ENCODE measurements around the gene SLC6A13. TPM values are rescaled to one million over a fixed set of nuclear protein-coding genes. Genes with fewer than 3 reads are reported as not detected.

SLC6A13 gene
- polyA plus RNA-seq, 1 donor (not counting 4 experiments of a cell fraction or from before 2014, with no cell fraction given): 0.33 TPM

GRCh38 chr12:193261-193660 is 69.4 kb downstream of the SLC6A13 start:
- Histone ChIP-seq H3K9me3 (ENCODE audit: control insufficient read depth, low read depth, low read length) (no peaks in the 10 kb centered on the region), H3K27me3 (ENCODE audit: control insufficient read depth, extremely low read depth, insufficient read depth, low read length) (peaks cover 19% of the 10 kb centered on the region), H3K27ac (ENCODE audit: control insufficient read depth, insufficient read depth, low read length) (no peak overlapping the region), H3K9me1 (ENCODE audit: control insufficient read depth, extremely low read depth, insufficient read depth, low read length) (no peaks in the 10 kb centered on the region), H3K4me3 (ENCODE audit: control insufficient read depth in 2 of 3, extremely low read depth in 1 of 3, insufficient read depth in 2 of 3, low read depth in 1 of 3, low read length in 3 of 3) (no peak overlapping the region), H3K4me1 (ENCODE audit: control insufficient read depth, extremely low read depth, insufficient read depth, low read length) (no peaks in the 10 kb centered on the region), H4K20me1 (ENCODE audit: control insufficient read depth, extremely low read depth, insufficient read depth, low read length) (no peaks in the 10 kb centered on the region), H2AFZ (ENCODE audit: control insufficient read depth, low read length) (no peak overlapping the region), H3K36me3 (ENCODE audit: control insufficient read depth in 2 of 2, extremely low read depth in 1 of 2, insufficient read depth in 2 of 2, low read length in 2 of 2) (no peaks in the 10 kb centered on the region), H3K9ac (ENCODE audit: control insufficient read depth, extremely low read depth, insufficient read depth, low read length) (no peak overlapping the region), H3K79me2 (ENCODE audit: control insufficient read depth, insufficient read depth, low read length) (no peaks in the 10 kb centered on the region), H3K4me2 (ENCODE audit: control insufficient read depth, extremely low read depth, insufficient read depth, low read depth, low read length) (no peak overlapping the region)
- dilution Hi-C loops (cut with MboI; ENCODE audit: extremely low pct_ligation_motif_present, low sequenced_read_pairs): no loop called here
- DNase-seq (ENCODE audit: low read depth, low spot score) (no peak), FAIRE-seq (no peak)
- TF ChIP-seq CTCF (optimal IDR thresholded peaks at IDR 0.05 in 1 of 3, IDR thresholded peaks at IDR 0.05 in 1 of 3, conservative IDR thresholded peaks at IDR 0.05 in 1 of 3; ENCODE audit: extremely low read depth in 1 of 3, insufficient read depth in 2 of 3, low read length in 3 of 3) (no peak), EZH2 (IDR thresholded peaks at IDR 0.05; ENCODE audit: low read length) (no peak)

- no peaks in the 10 kb centered on the region for H3K9me1 ChIP-seq (ENCODE audit: control insufficient read depth, extremely low read depth, insufficient read depth, low read length)
- no peak overlapping the region for H2AFZ ChIP-seq (ENCODE audit: control insufficient read depth, low read length)
- no peaks in the 10 kb centered on the region for H3K79me2 ChIP-seq (ENCODE audit: control insufficient read depth, insufficient read depth, low read length)
- no peaks in the 10 kb centered on the region for H4K20me1 ChIP-seq (ENCODE audit: control insufficient read depth, extremely low read depth, insufficient read depth, low read length)
- no peak overlapping the region for H3K4me3 ChIP-seq (ENCODE audit: control insufficient read depth in 2 of 3, extremely low read depth in 1 of 3, insufficient read depth in 2 of 3, low read depth in 1 of 3, low read length in 3 of 3)
- H3K4me2 ChIP-seq (ENCODE audit: control insufficient read depth, extremely low read depth, insufficient read depth, low read depth, low read length): no peak overlapping the region
- no peak for DNase-seq (ENCODE audit: low read depth, low spot score)
- no peaks in the 10 kb centered on the region for H3K4me1 ChIP-seq (ENCODE audit: control insufficient read depth, extremely low read depth, insufficient read depth, low read length)
- dilution Hi-C loops (cut with MboI; ENCODE audit: extremely low pct_ligation_motif_present, low sequenced_read_pairs): no loop called here
- FAIRE-seq: no peak
- H3K27me3 ChIP-seq (ENCODE audit: control insufficient read depth, extremely low read depth, insufficient read depth, low read length): peaks cover 15% of the 10 kb centered on the region
- no peaks in the 10 kb centered on the region for H3K9me3 ChIP-seq (ENCODE audit: control insufficient read depth, low read depth, low read length)
- TF ChIP-seq CTCF (optimal IDR thresholded peaks at IDR 0.05 in 1 of 3, IDR thresholded peaks at IDR 0.05 in 1 of 3, conservative IDR thresholded peaks at IDR 0.05 in 1 of 3; ENCODE audit: extremely low read depth in 1 of 3, insufficient read depth in 2 of 3, low read length in 3 of 3): no peak
- no peak for TF ChIP-seq EZH2 (IDR thresholded peaks at IDR 0.05; ENCODE audit: low read length)
- H3K9ac ChIP-seq (ENCODE audit: control insufficient read depth, extremely low read depth, insufficient read depth, low read length): no peak overlapping the region
- no peak overlapping the region for H3K27ac ChIP-seq (ENCODE audit: control insufficient read depth, insufficient read depth, low read length)
- no peaks in the 10 kb centered on the region for H3K36me3 ChIP-seq (ENCODE audit: control insufficient read depth in 2 of 2, extremely low read depth in 1 of 2, insufficient read depth in 2 of 2, low read length in 2 of 2)
Observed at GRCh38 chr12:191541-191940, 71.1 kb downstream of the SLC6A13 start.

Measured in keratinocyte (primary cell).